Activated T-cell treated with anti-CD3 and anti-CD28 coated beads, Interleukin-2, amount 50 U/mL, for 72 hours (primary cell): ENCODE data around the gene FIZ1. TPM values are rescaled to one million over a fixed set of nuclear protein-coding genes. Genes with fewer than 3 reads are reported as not detected.
A peak's percentile ranks its signal among the peaks of the same experiment; 100 is the strongest.

Source experiments
- ATAC-seq, 2 donors: fragments of 150-1000 bp; cut with Tn5 transposase; replicated peaks in 1 of 2; 2 replicates each; pipeline ENCODE4 v1.10.0; 2021; ENCODE audit warnings: moderate library complexity in 2 of 2, mild to moderate bottlenecking in 1 of 2
- DNase-seq, 2 donors: peaks; one replicate each; pipeline ENCODE4 v3.0.0; 2021 to 2022; ENCODE audit warnings: mixed read lengths in 1 of 2
- H3K27ac Mint-ChIP-seq: one replicate; pipeline ENCODE4 v1.8.0; 2022; ENCODE audit warnings: mild to moderate bottlenecking, moderate library complexity, mixed read lengths
- H3K27me3 Mint-ChIP-seq: one replicate; pipeline ENCODE4 v1.8.0; 2022; ENCODE audit warnings: low read depth, mixed read lengths
- H3K36me3 Mint-ChIP-seq, 2 donors: one replicate each; pipeline ENCODE4 v1.8.0; 2022; ENCODE audit warnings: mixed read lengths in 2 of 2, mild to moderate bottlenecking in 1 of 2; ENCODE audit not compliant: insufficient read depth in 2 of 2
- H3K4me1 Mint-ChIP-seq: one replicate; pipeline ENCODE4 v1.8.0; 2022; ENCODE audit warnings: low read depth, mixed read lengths
- H3K4me3 Mint-ChIP-seq, 2 donors: one replicate each; pipeline ENCODE4 v1.8.0; 2022; ENCODE audit warnings: mild to moderate bottlenecking in 2 of 2, mixed read lengths in 2 of 2, moderate library complexity in 2 of 2
- H3K9me3 Mint-ChIP-seq, 2 donors: one replicate each; pipeline ENCODE4 v1.8.0; 2022; ENCODE audit warnings: mixed read lengths in 2 of 2
- total RNA-seq, 2 donors: library from RNA; stranded (reverse); gene quantifications; one replicate each; pipeline ENCODE4 v1.2.3, GENCODE V29; 2022

The FIZ1 gene
- total RNA-seq, 2 donors from 2014 or later = 16.2 to 17.3 TPM

DNA sequence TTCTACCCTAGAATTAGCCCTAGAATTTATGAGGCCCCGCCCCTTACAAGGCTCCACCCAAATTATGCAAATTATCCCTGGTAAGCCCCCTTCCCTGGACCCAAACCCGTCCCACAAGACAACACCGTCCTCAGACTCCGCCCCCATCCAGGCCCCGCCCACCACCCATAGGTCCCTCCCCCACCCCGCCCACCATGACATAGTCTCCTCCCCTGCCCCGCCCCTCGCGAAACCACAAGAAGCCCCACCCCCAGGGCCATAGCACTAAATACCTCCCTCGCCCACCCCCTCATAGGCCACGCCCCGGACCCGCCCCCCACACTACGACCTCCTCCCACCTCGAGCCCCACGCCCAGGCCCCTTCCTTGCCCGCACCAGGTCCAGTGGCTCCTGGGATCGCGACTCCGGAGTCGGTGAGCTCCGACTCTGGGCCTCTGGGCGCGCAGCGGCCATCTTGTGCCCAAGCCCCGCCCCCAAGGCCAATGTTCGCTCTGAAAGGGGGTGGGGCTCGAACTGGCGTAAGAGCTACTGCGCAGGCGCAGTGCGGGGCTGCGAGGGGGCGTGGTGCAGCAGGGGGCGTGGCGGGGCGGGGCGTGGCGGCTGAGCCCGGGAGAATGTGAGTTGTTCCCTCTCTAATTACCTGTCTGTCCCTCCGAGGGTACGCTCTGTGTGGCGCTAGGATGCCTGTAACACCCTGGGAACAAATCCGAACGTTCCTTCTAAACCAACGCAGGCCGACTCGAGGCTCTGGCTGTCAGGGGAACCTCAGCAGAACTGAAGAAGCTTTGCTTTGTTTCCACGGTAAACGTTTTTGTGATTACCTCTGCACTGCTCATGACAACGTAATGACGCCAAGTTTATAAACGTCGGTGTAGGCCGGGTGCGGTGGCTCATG lies 25.0 kb upstream of the FIZ1 start, which contains the start of gene ZNF784:
ZNF784 (minus strand) TSS at position 458 of the 895 bp plus-strand sequence; CDS start at position 453, 5 bp downstream.
- ATAC-seq = peak; percentile 67 to 72

DNA sequence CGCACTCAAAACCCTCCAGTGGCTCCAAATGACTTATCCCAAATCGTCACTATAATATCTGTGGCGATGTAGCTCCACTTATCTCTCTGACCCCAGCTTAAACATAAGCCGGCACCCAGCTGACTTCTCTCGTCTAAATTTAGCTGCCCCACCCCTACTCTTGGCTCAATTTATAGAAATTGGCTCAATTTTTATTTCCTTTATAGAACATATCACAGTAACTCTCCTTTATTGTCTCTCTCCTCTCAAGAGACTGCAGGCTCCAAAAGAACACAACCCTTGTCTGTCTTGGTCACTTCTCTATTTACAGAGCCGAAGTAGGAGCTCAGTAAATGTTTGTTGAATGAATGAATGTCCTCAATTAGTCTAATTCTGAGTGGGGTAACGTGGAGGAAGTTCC lies 24.2 kb upstream of the FIZ1 start:
- no peak for ATAC-seq
- H3K4me3 Mint-ChIP-seq = peak overlapping the region in 1 of 2 donors; percentile 88
- H3K9me3 Mint-ChIP-seq = no peaks in the 10 kb centered on the region
- no peak for DNase-seq
- H3K36me3 Mint-ChIP-seq = peaks cover 0 to 11% of the 10 kb centered on the region in 2 donors
- H3K27ac Mint-ChIP-seq = peak overlapping the region; percentile 97
- peaks cover 6% of the 10 kb centered on the region for H3K27me3 Mint-ChIP-seq
- H3K4me1 Mint-ChIP-seq = peaks cover 53% of the 10 kb centered on the region

More for the DNA sequence above, 25.0 kb upstream of the FIZ1 start, which contains the start of gene ZNF784:
- no peaks in the 10 kb centered on the region for H3K9me3 Mint-ChIP-seq
- peak within 1 kb of the TSS; percentile 97 for H3K27ac Mint-ChIP-seq
- peaks cover 0 to 8% of the 10 kb centered on the region in 2 donors for H3K36me3 Mint-ChIP-seq
- peaks cover 52% of the 10 kb centered on the region for H3K4me1 Mint-ChIP-seq
- peak; percentile 92 to 96 for DNase-seq
- H3K4me3 Mint-ChIP-seq = peak within 1 kb of the TSS; percentile 85 to 88
- peaks cover 6% of the 10 kb centered on the region for H3K27me3 Mint-ChIP-seq

DNA sequence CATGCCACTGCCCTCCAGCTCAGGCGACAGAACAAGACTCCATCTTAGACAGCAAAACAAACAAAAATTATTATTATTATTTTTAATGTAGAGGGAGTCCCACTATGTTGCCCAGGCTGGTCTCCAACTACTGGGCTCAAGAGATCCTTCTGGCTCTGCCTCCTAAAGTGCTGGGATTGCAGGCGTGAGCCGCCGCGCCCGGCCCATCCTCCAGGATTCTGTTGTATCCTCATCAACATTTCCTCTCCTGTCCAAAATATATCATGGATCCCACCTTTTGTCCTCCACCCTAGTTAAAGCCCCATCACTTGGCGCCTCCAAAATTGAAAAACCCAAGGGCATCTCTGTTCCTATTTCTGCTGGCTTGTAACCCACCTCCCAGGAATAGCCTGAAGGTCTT lies 23.8 kb upstream of the FIZ1 start:
- Mint-ChIP-seq H3K9me3 (no peaks in the 10 kb centered on the region), H3K27me3 (peaks cover 4% of the 10 kb centered on the region), H3K27ac (no peak overlapping the region), H3K4me1 (peaks cover 53% of the 10 kb centered on the region), H3K36me3 (peaks cover 0 to 15% of the 10 kb centered on the region in 2 donors), H3K4me3 (no peak overlapping the region)
- ATAC-seq = no peak
- DNase-seq = no peak

DNA sequence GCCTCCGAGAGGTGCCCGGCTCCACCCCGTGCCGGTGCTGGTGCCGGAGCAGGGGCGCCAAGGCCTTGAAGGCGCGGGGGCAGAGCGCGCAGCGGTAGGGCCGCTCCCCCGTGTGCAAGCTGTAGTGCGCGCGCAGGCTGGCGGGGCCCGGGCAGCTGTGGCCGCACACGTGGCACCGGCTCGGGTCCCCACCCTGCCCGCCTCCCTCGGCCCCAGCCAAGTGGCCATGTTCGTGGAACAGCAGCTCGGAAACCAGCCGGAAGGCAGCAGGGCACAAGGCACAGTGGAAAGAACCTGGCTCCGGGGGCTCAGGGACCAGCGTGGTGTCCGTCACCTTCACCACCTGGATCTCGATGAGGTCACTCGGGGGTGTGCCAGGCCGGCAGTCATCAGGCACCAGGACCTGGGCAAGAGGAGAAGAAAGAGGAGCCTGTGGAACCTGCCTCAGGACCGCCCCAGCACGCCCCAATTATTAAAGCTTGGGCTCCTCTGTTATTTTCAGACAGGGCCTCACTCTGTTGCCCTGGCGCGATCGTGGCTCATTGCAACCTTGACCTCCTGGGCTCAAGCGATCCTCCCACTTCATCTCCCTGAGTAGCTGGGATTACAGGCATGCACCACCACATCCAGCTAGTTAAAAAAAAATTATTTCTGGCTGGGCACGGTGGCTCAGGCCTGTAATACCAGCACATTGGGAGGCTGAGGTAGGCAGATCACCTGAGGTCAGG lies 23.1 kb upstream of the FIZ1 start:
- ATAC-seq (no peak), DNase-seq (no peak)
- H3K9me3 Mint-ChIP-seq = no peaks in the 10 kb centered on the region
- no peak overlapping the region for H3K27ac Mint-ChIP-seq
- H3K4me3 Mint-ChIP-seq = no peak overlapping the region
- H3K27me3 Mint-ChIP-seq = no peaks in the 10 kb centered on the region
- peaks cover 0 to 16% of the 10 kb centered on the region in 2 donors for H3K36me3 Mint-ChIP-seq
- H3K4me1 Mint-ChIP-seq = peaks cover 53% of the 10 kb centered on the region

DNA sequence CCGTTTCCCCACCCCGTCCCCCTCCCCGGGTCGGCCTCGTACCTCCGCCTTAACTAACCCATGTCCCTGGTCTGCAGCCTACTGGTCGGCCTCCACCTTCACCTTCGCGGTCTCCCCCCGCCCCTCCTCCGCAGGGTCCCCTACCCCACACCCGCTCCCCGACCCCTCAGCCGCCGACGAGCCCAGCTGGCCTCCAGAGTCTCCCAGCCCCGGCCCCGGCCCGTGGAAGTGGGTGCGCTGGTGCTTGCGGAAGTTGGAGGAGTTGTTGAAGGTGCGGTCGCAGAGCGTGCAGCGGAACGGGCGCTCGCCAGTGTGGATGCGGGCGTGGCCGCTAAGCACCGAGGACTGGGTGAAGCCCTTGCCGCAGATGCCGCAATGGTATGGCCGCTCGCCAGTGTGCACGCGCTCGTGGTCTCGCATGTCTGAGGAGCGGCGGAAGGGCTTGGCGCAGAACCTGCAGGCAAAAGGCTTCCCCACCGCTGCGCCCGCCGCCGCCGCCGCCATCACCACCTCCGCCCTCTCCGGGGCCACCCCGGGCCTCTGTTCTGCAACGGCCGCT lies 22.4 kb upstream of the FIZ1 start:
- ATAC-seq = no peak
- Mint-ChIP-seq H3K27ac (no peak overlapping the region), H3K9me3 (no peaks in the 10 kb centered on the region), H3K4me3 (no peak overlapping the region), H3K36me3 (peaks cover 0 to 16% of the 10 kb centered on the region in 2 donors), H3K27me3 (no peaks in the 10 kb centered on the region), H3K4me1 (peaks cover 49% of the 10 kb centered on the region)
- no peak for DNase-seq

DNA sequence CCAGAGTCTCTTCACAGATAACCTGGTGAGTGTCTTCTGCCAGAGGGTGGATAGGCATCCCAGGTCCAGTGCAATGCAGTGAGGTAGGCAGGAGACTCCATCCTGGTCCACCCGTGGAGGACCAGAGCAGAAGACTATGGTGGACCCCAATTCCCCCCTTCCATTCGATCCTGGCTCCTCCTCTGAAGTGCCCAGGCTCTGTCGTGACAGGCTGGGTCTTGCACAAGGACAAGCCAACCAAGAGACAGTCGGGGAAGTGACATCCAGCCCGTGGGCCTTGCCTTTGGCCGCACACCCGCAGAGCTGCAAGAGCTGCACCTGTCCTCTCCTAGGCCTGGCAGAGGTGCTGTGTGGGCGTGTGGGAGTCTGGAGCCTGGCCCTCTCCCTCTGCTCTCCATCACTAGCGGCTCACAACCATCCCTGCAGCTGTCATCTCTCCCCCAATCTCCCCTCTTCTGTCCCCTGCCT lies 21.9 kb upstream of the FIZ1 start:
- H3K36me3 Mint-ChIP-seq = peaks cover 0 to 16% of the 10 kb centered on the region in 2 donors
- no peak overlapping the region for H3K27ac Mint-ChIP-seq
- no peaks in the 10 kb centered on the region for H3K27me3 Mint-ChIP-seq
- H3K9me3 Mint-ChIP-seq = no peaks in the 10 kb centered on the region
- DNase-seq (no peak), ATAC-seq (no peak)
- no peak overlapping the region for H3K4me3 Mint-ChIP-seq
- peaks cover 44% of the 10 kb centered on the region for H3K4me1 Mint-ChIP-seq

DNA sequence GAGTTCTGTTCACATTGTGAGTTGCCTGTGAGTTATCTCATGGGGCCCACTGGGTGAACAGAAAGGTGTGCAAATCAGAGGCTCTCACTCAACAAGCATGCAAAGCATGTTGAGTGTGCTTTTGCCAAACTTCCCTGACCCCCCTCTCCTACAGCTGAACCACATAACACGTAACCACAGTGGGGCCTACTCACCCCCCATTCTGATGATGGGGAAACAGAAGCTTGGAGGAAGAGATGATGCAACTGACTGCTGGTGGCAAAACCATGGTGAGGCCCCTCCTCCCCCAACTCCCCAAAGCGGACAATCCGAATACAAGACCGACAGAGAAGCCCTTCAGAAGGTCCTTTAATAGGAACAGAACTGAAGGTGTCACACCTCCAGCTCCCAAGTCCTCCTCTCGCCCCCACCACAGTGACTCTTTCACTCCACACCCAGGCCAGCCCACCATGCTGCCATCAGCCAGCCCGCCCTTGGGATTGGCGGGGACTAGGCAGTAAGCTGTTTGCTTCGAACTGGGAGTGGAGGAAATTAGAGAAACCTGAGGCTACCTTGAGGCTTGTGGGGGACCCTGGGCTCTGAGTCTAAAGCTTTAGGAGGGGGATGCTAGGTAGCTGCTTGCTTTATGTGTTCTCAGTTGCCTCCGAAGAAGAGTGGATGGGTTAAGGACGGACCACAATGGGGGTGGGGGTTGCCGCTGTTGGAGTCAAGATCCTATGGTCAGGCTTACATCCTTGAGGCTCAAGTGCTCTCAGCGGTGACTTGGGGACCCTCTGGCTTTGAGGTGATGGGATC lies 21.3 kb upstream of the FIZ1 start:
- peak overlapping the region in 1 of 2 donors; percentile 53 for H3K4me3 Mint-ChIP-seq
- H3K4me1 Mint-ChIP-seq = peaks cover 38% of the 10 kb centered on the region
- H3K27me3 Mint-ChIP-seq = no peaks in the 10 kb centered on the region
- peak; percentile 35 to 43 for DNase-seq
- peak; percentile 13 to 29 for ATAC-seq
- peaks cover 0 to 16% of the 10 kb centered on the region in 2 donors for H3K36me3 Mint-ChIP-seq
- no peaks in the 10 kb centered on the region for H3K9me3 Mint-ChIP-seq
- H3K27ac Mint-ChIP-seq = no peak overlapping the region

DNA sequence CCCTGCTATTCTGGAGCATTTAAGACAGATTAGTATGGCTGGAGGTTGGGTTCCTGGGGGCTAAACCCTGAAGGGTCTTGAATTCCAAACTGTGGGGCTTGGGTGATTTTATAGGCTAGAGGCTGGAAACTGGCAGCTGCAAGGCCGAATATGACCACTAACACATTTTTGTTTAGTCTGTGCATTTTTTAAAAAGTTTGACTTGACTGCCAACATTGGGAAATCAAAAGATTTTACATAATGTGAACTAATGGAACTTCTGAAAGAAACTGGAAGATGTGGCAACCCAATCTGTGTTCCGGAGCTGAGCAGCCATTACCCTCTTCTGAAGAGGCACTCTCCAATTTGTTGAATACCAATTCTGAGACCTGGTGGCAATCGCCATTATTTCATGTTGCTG lies 20.0 kb upstream of the FIZ1 start:
- H3K36me3 Mint-ChIP-seq = peaks cover 0 to 16% of the 10 kb centered on the region in 2 donors
- ATAC-seq = no peak
- H3K4me1 Mint-ChIP-seq = peaks cover 30% of the 10 kb centered on the region
- H3K4me3 Mint-ChIP-seq = no peak overlapping the region
- H3K27me3 Mint-ChIP-seq = no peaks in the 10 kb centered on the region
- H3K9me3 Mint-ChIP-seq = no peaks in the 10 kb centered on the region
- DNase-seq = no peak
- H3K27ac Mint-ChIP-seq = no peak overlapping the region

DNA sequence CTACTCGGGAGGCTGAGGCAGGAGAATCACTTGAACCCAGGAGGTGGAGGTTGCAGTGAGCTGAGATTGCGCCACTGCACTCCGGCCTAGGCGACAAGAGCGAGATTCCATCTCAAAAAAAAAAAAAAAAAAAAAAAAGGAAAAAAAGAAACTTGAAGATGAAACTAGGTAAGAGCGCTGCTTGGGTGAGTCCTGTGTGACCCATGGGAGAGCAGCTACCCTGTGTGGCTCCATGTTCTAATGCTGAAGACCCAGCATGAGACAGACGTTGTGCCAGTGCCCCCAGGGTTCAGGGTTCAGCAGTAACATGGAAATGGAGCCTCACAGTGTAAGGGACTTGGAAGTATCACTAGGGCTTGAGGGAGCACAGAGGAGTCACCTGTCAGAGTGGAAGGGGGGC lies 19.1 kb upstream of the FIZ1 start:
- no peaks in the 10 kb centered on the region for H3K9me3 Mint-ChIP-seq
- H3K27me3 Mint-ChIP-seq = no peaks in the 10 kb centered on the region
- ATAC-seq (no peak), DNase-seq (no peak)
- no peak overlapping the region for H3K4me3 Mint-ChIP-seq
- H3K36me3 Mint-ChIP-seq = peaks cover 0 to 16% of the 10 kb centered on the region in 2 donors
- no peak overlapping the region for H3K27ac Mint-ChIP-seq
- H3K4me1 Mint-ChIP-seq = peaks cover 22% of the 10 kb centered on the region

DNA sequence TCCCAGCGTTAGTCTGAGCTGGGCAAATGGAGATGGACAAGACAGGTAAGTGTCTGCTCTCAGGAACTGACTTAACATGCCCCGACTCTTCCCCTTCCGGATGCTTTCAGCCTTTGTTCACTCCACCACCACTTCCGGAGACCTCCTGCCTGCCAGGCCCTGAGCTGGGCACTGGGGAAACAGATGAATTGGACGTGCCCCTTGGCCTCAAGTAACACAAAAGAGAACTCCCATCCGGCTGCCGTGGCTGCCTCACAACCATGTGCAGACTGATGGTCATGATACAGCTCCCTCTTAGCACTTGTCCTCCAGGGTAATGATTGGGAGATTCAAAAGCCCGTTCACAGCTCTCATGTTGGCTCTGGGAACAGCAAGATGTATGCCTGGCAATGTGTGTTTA lies 18.1 kb upstream of the FIZ1 start:
- H3K27me3 Mint-ChIP-seq = no peaks in the 10 kb centered on the region
- H3K4me3 Mint-ChIP-seq = no peak overlapping the region
- ATAC-seq (no peak), DNase-seq (no peak)
- H3K36me3 Mint-ChIP-seq = peaks cover 2 to 19% of the 10 kb centered on the region in 2 donors
- no peaks in the 10 kb centered on the region for H3K9me3 Mint-ChIP-seq
- H3K27ac Mint-ChIP-seq = no peak overlapping the region
- H3K4me1 Mint-ChIP-seq = peaks cover 18% of the 10 kb centered on the region

DNA sequence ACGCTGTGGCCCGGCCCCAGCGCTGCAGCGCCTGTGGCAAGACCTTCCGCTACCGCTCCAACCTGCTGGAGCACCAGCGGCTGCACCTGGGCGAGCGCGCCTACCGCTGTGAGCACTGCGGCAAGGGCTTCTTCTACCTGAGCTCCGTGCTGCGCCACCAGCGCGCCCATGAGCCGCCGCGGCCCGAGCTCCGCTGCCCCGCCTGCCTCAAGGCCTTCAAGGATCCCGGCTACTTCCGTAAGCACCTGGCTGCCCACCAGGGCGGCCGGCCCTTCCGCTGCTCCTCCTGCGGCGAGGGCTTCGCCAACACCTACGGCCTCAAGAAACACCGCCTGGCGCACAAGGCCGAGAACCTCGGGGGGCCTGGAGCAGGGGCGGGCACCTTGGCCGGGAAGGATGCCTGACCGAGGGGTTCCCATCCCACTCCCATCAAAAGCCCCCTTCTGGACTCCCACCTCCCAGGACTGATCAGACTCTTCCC lies 17.1 kb upstream of the FIZ1 start:
- H3K9me3 Mint-ChIP-seq = no peaks in the 10 kb centered on the region

More for the DNA sequence above, 17.1 kb upstream of the FIZ1 start:
- Mint-ChIP-seq H3K27ac (no peak overlapping the region), H3K36me3 (peaks cover 2 to 19% of the 10 kb centered on the region in 2 donors), H3K27me3 (no peaks in the 10 kb centered on the region), H3K4me1 (peaks cover 24% of the 10 kb centered on the region), H3K4me3 (no peak overlapping the region)
- no peak for DNase-seq
- no peak for ATAC-seq
